ENCODE data around the gene SFT2D1.

GRCh38 chr6:166335378-166336302 is 6.7 kb downstream of the SFT2D1 start:
- no peak for TF ChIP-seq CTCF (IDR thresholded peaks at IDR 0.05)
- no peak for TF ChIP-seq POLR2A (IDR thresholded peaks at IDR 0.05)
